A673 (cell line): ENCODE data around the gene NFIB. TPM values are rescaled to one million over a fixed set of nuclear protein-coding genes. Genes with fewer than 3 reads are reported as not detected.
A peak's percentile ranks its signal among the peaks of the same experiment; 100 is the strongest.

Experiments used
- BruUV-seq: library from RNA; stranded (reverse); fragments of 400-500 nt; replicated peaks from 2 replicates; lab custom pipeline; 2021; lab: Mats Ljungman, UMichigan
- CTCF ChIA-PET: fragments of 300-600 bp; sonication (Branson Sonifier 250); formaldehyde crosslinking; loops from one replicate; lab custom pipeline; 2022; ENCODE audit warnings: antibody characterized with exemption; lab: Charles Lee
- POLR2A ChIA-PET: fragments of 300-600 bp; sonication (Branson Sonifier 250); formaldehyde crosslinking; loops from one replicate; lab custom pipeline; 2022; ENCODE audit warnings: antibody characterized with exemption; ENCODE audit not compliant: low non-redundant PET; lab: Charles Lee
- DNase-seq: peaks from one replicate; pipeline ENCODE4 v3.0.0-alpha.2; 2015; ENCODE audit warnings: low spot score
- H3K27ac ChIP-seq: fragments of 200-600 bp; sonication (generic); 2 replicates; pipeline ENCODE4 v1.5.1; 2016; ENCODE audit warnings: mixed run types, low read depth, mild to moderate bottlenecking, mixed read lengths, antibody characterized with exemption, low read length; ENCODE audit not compliant: poor library complexity, severe bottlenecking
- H3K27me3 ChIP-seq: fragments of 200-600 bp; sonication (generic); replicated peaks from 2 replicates; pipeline ENCODE4 v1.6.1; 2017; ENCODE audit warnings: mixed run types, low read depth, mild to moderate bottlenecking, mixed read lengths, antibody characterized with exemption, low read length; ENCODE audit not compliant: insufficient read depth, poor library complexity
- H3K36me3 ChIP-seq: fragments of 200-600 bp; sonication (generic); 2 replicates; pipeline ENCODE4 v1.6.1; 2016; ENCODE audit warnings: mixed run types, mild to moderate bottlenecking, mixed read lengths, antibody characterized with exemption, low read length; ENCODE audit not compliant: insufficient read depth, poor library complexity, severe bottlenecking
- H3K4me1 ChIP-seq: fragments of 200-600 bp; sonication (generic); 2 replicates; pipeline ENCODE4 v1.6.1; 2017; ENCODE audit warnings: mixed run types, mild to moderate bottlenecking, mixed read lengths, antibody characterized with exemption, low read length; ENCODE audit not compliant: insufficient read depth, poor library complexity, severe bottlenecking
- H3K4me3 ChIP-seq: fragments of 200-600 bp; sonication (generic); 2 replicates; pipeline ENCODE4 v1.5.1; 2016; ENCODE audit warnings: low read depth, mixed run types, mild to moderate bottlenecking, mixed read lengths, low read length; ENCODE audit not compliant: poor library complexity, severe bottlenecking
- H3K9me3 ChIP-seq: fragments of 200-600 bp; sonication (generic); 2 replicates; pipeline ENCODE4 v1.6.1; 2016; ENCODE audit warnings: mixed run types, low read depth, mild to moderate bottlenecking, mixed read lengths, antibody characterized with exemption, low read length; ENCODE audit not compliant: poor library complexity, severe bottlenecking
- CTCF ChIP-seq: fragments of 300-800, 200-600 bp; sonication (generic); conservative IDR thresholded peaks from 2 replicates; pipeline ENCODE4 v1.5.1; 2017; ENCODE audit warnings: low read depth, mild to moderate bottlenecking, antibody characterized with exemption, low read length, moderate library complexity, mixed read lengths
- EZH2 ChIP-seq: fragments of 200-600 bp; sonication (generic); IDR thresholded peaks from 2 replicates; pipeline ENCODE4 v1.6.1; 2017; ENCODE audit warnings: borderline replicate concordance, low read depth, mild to moderate bottlenecking, mixed read lengths, antibody characterized with exemption, low read length; ENCODE audit not compliant: poor library complexity, severe bottlenecking
- intact Hi-C: fragments of 100-400 bp; cut with micrococcal nuclease; formaldehyde crosslinking; loops from one replicate; pipeline ENCODE4 v1.10.0; 2022; ENCODE audit not compliant: unreplicated experiment
- total RNA-seq: library from RNA; stranded (reverse); gene quantifications from 2 replicates; pipeline ENCODE4 v1.2.3, GENCODE V29; 2021

NFIB gene
- total RNA-seq, 1 experiment from 2014 or later: 41.2 TPM

GRCh38 chr9:14272927-14273528, 40.9 kb downstream of the NFIB start:
- ChIA-PET POLR2A (no interaction called here), CTCF (no interaction called here)
- no TSS peak for BruUV-seq
- no peak for DNase-seq
- TF ChIP-seq EZH2 (no peak), CTCF (no peak)
- H3K36me3 ChIP-seq: no peaks in the 10 kb centered on the region
- intact Hi-C loops: no loop called here
- peak overlapping the region; percentile 23 for H3K4me3 ChIP-seq
- no peaks in the 10 kb centered on the region for H3K9me3 ChIP-seq
- no peaks in the 10 kb centered on the region for H3K27me3 ChIP-seq
- peak overlapping the region; percentile 81 for H3K27ac ChIP-seq
- H3K4me1 ChIP-seq: peaks cover 53% of the 10 kb centered on the region

- Histone ChIP-seq H3K27me3 (no peaks in the 10 kb centered on the region), H3K36me3 (no peaks in the 10 kb centered on the region), H3K9me3 (no peaks in the 10 kb centered on the region), H3K4me1 (peaks cover 48% of the 10 kb centered on the region), H3K27ac (no peak overlapping the region), H3K4me3 (peak overlapping the region; percentile 16)
- BruUV-seq: no TSS peak
- DNase-seq: peak; percentile 74
- CTCF ChIA-PET: interaction anchor here (0.6 kb wide), 1 partner anchor 43 kb away, joined by 4 read pairs; no protein-coding TSS in a partner anchor
- TF ChIP-seq CTCF: no peak
- no peak for TF ChIP-seq EZH2
- intact Hi-C loops: no loop called here
- POLR2A ChIA-PET: interaction anchor here (0.6 kb wide), 1 partner anchor 110 kb away, joined by 21 read pairs; no protein-coding TSS in a partner anchor
These were observed 42.8 kb downstream of the NFIB start for GRCh38 chr9:14271093-14271673.

- no peaks in the 10 kb centered on the region for H3K9me3 ChIP-seq
- no peak overlapping the region for H3K27ac ChIP-seq
- BruUV-seq: no TSS peak
- no peaks in the 10 kb centered on the region for H3K27me3 ChIP-seq
- no peak for DNase-seq
- intact Hi-C loops: no loop called here
- no peak overlapping the region for H3K4me3 ChIP-seq
- H3K4me1 ChIP-seq: peaks cover 41% of the 10 kb centered on the region
- H3K36me3 ChIP-seq: no peaks in the 10 kb centered on the region
- CTCF ChIA-PET: interaction anchor here (0.5 kb wide), 1 partner anchor 48 kb away, joined by 4 read pairs; no protein-coding TSS in a partner anchor
- POLR2A ChIA-PET: interaction anchor here (0.6 kb wide), 2 partner anchors 25 to 110 kb away, joined by 10 to 21 read pairs; no protein-coding TSS in a partner anchor
- TF ChIP-seq EZH2 (no peak), CTCF (no peak)
These were observed 43.4 kb downstream of the NFIB start for GRCh38 chr9:14270358-14271092.
